Measurements from ENCODE around the gene NOS1AP.

DNA sequence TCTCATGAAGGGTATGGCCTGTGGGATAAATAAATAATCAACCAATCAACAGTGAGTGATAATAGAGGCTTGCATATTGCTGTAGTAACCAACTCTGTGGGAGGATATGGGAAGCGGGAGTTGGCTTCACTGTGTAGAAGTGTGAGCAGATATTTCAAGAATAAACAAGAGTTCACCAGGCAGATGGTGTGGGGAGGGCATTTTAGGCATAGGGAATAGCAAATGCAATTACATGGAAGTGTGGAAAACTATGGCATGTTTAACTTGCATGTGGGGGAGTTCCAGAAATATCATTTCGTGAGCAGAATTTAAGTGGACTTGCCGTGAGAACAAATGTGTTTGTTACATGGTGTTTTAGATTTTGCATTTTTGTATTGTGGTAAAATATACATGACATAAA is 211.9 kb downstream of the NOS1AP start:
- TF ChIP-seq, protein P1, sequence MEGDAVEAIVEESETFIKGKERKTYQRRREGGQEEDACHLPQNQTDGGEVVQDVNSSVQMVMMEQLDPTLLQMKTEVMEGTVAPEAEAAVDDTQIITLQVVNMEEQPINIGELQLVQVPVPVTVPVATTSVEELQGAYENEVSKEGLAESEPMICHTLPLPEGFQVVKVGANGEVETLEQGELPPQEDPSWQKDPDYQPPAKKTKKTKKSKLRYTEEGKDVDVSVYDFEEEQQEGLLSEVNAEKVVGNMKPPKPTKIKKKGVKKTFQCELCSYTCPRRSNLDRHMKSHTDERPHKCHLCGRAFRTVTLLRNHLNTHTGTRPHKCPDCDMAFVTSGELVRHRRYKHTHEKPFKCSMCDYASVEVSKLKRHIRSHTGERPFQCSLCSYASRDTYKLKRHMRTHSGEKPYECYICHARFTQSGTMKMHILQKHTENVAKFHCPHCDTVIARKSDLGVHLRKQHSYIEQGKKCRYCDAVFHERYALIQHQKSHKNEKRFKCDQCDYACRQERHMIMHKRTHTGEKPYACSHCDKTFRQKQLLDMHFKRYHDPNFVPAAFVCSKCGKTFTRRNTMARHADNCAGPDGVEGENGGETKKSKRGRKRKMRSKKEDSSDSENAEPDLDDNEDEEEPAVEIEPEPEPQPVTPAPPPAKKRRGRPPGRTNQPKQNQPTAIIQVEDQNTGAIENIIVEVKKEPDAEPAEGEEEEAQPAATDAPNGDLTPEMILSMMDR (IDR thresholded peaks at IDR 0.05), result no peak
- TF ChIP-seq POLR2A (IDR thresholded peaks at IDR 0.05), result no peak

Data from body of pancreas (tissue), 4 donors.